DOHH2 (cell line): ENCODE results near the gene ANXA3.

Experiments used
- H3F3A ChIP-seq: fragments of 200-600 bp; sonication (generic), shearing (Covaris generic); 2 replicates; pipeline ENCODE4 v1.6.0; 2016; ENCODE audit warnings: antibody characterized with exemption, mild to moderate bottlenecking; ENCODE audit not compliant: control insufficient read depth, insufficient read depth
- H3K27ac ChIP-seq: fragments of 200-600 bp; sonication (generic); 2 replicates; pipeline ENCODE4 v1.5.1; 2014; ENCODE audit warnings: low read depth, mild to moderate bottlenecking, low read length, moderate library complexity
- H3K27me3 ChIP-seq: fragments of 200-600 bp; sonication (generic); 2 replicates; pipeline ENCODE4 v1.6.1; 2014; ENCODE audit warnings: mild to moderate bottlenecking, low read length, mixed read lengths; ENCODE audit not compliant: control insufficient read depth
- H3K36me3 ChIP-seq: fragments of 200-600 bp; sonication (generic); 2 replicates; pipeline ENCODE4 v1.6.1; 2014; ENCODE audit warnings: mild to moderate bottlenecking, low read length, moderate library complexity, mixed read lengths; ENCODE audit not compliant: control insufficient read depth
- H3K4me1 ChIP-seq: fragments of 200-600 bp; sonication (generic); 2 replicates; pipeline ENCODE4 v1.6.1; 2014; ENCODE audit warnings: mild to moderate bottlenecking, low read length, mixed read lengths; ENCODE audit not compliant: control insufficient read depth
- H3K4me2 ChIP-seq: fragments of 200-600 bp; sonication (generic); 2 replicates; pipeline ENCODE4 v1.6.0; 2014; ENCODE audit warnings: mild to moderate bottlenecking, low read length, moderate library complexity
- H3K4me3 ChIP-seq: fragments of 200-600 bp; sonication (generic); 2 replicates; pipeline ENCODE4 v1.5.1; 2014; ENCODE audit warnings: mild to moderate bottlenecking, low read length, mixed read lengths
- H3K79me2 ChIP-seq: fragments of 200-600 bp; sonication (generic); 2 replicates; pipeline ENCODE4 v1.6.1; 2014; ENCODE audit warnings: mild to moderate bottlenecking, low read length, mixed read lengths; ENCODE audit not compliant: control insufficient read depth
- H3K9me2 ChIP-seq: fragments of 200-600 bp; sonication (generic); replicated peaks from 2 replicates; pipeline ENCODE4 v1.6.1; 2014; ENCODE audit warnings: mild to moderate bottlenecking, low read length, mixed read lengths; ENCODE audit not compliant: control insufficient read depth
- H3K9me3 ChIP-seq: fragments of 200-600 bp; sonication (generic); 2 replicates; pipeline ENCODE4 v1.6.1; 2014; ENCODE audit warnings: antibody characterized with exemption, low read length, mixed read lengths; ENCODE audit not compliant: control insufficient read depth, insufficient read depth
- H4K20me1 ChIP-seq: fragments of 200-600 bp; sonication (generic); 2 replicates; pipeline ENCODE4 v1.6.0; 2014; ENCODE audit warnings: low read depth, mild to moderate bottlenecking, antibody characterized with exemption, low read length, moderate library complexity; ENCODE audit not compliant: control insufficient read depth, insufficient read depth
- CTCF ChIP-seq: fragments of 200-600 bp; sonication (generic); IDR thresholded peaks from one replicate; pipeline ENCODE4 v1.5.1; 2014; ENCODE audit warnings: antibody characterized with exemption, mild to moderate bottlenecking, low read depth, low read length; ENCODE audit not compliant: poor library complexity, severe bottlenecking
- EZH2phosphoT487 ChIP-seq: fragments of 200-600 bp; sonication (generic); IDR thresholded peaks from 2 replicates; pipeline ENCODE4 v1.6.1; 2017; ENCODE audit warnings: borderline replicate concordance, mild to moderate bottlenecking, antibody characterized with exemption, low read length, moderate library complexity, mixed read lengths

The ANXA3 gene

GRCh38 chr4:78647272-78647671 is 95.7 kb downstream of the ANXA3 start:
- Histone ChIP-seq H3K4me2 (no peak overlapping the region), H3K9me2 (no peaks in the 10 kb centered on the region), H3K4me1 (peaks cover 9% of the 10 kb centered on the region; the same call in 1 of the 2 replicates), H3K79me2 (no peaks in the 10 kb centered on the region), H3K27ac (no peak overlapping the region), H3K36me3 (no peaks in the 10 kb centered on the region), H3K9me3 (no peaks in the 10 kb centered on the region), H3F3A (no peaks in the 10 kb centered on the region), H3K27me3 (no peaks in the 10 kb centered on the region), H3K4me3 (no peak overlapping the region), H4K20me1 (no peaks in the 10 kb centered on the region)
- TF ChIP-seq EZH2phosphoT487 (no peak), CTCF (no peak)

- TF ChIP-seq EZH2phosphoT487, result no peak
- TF ChIP-seq CTCF, result no peak
- Histone ChIP-seq H3F3A (no peaks in the 10 kb centered on the region), H3K27me3 (no peaks in the 10 kb centered on the region), H3K4me3 (no peak overlapping the region), H3K4me1 (peaks cover 9% of the 10 kb centered on the region; the same call in 1 of the 2 replicates), H3K79me2 (no peaks in the 10 kb centered on the region), H3K27ac (no peak overlapping the region), H3K9me2 (no peaks in the 10 kb centered on the region), H4K20me1 (no peaks in the 10 kb centered on the region), H3K36me3 (no peaks in the 10 kb centered on the region), H3K4me2 (no peak overlapping the region), H3K9me3 (no peaks in the 10 kb centered on the region)
These were observed 97.2 kb downstream of the ANXA3 start for GRCh38 chr4:78648640-78649363.

- H3K4me1 ChIP-seq, result peaks cover 9% of the 10 kb centered on the region; the same call in 1 of the 2 replicates
These were observed 98.8 kb downstream of the ANXA3 start for GRCh38 chr4:78650106-78651024.

More at GRCh38 chr4:78650106-78651024, 98.8 kb downstream of the ANXA3 start:
- Histone ChIP-seq H3K4me3 (no peak overlapping the region), H3K9me3 (no peaks in the 10 kb centered on the region), H3K4me2 (no peak overlapping the region), H4K20me1 (no peaks in the 10 kb centered on the region), H3K27ac (no peak overlapping the region), H3F3A (no peaks in the 10 kb centered on the region), H3K9me2 (no peaks in the 10 kb centered on the region), H3K27me3 (no peaks in the 10 kb centered on the region), H3K79me2 (no peaks in the 10 kb centered on the region), H3K36me3 (no peaks in the 10 kb centered on the region)
- TF ChIP-seq EZH2phosphoT487 (no peak), CTCF (no peak)
